Measurements from ENCODE around the gene SELPLG. TPM values are rescaled to one million over a fixed set of nuclear protein-coding genes. Genes with fewer than 3 reads are reported as not detected.

The SELPLG gene
- total RNA-seq, 4 donors from 2014 or later = 3.6 to 12.4 (median 5.5) TPM

DNA sequence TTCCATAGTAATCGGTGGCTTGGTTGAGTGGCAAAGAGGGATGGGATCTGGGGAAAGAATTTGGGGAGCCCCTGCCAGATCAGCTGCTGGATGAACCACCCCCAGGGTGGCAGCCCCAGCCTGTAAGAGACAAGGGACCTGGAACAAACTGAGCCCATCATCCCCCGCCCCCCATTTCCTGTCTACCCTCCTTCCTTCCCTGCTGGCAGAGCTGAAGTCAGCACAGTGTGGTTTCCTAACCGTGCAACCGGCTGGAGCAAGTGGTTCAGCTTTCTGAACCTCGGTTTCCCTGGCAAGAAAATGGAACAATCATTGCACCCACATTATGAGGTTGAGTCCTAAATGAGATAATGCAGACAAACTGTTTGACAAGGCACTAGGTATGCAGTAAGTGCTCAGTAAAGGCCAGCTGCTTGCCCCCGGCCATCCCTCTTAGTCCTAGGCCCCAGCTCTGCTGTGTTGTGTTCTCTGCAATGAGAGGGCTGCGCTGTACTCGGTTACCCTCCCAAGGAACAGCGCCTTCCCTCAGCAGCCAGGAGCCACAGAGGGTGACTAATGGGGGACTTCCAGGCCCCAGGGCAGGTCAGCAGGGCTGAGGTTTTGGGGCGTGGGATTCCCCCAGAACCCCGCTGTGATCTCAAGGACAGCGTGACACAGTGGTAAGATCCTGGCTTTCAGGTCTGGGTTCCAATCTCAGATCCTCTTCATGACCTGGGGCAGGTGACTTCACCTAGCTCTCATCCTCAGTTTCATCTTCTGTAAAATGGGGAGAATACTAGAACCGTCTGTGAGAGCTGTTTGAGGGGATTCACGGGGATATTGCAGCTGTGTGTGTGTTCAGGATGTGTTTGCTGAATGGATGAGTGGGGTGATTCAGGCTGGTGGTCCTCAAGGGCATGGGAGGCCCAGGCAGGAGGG is 16.5 kb downstream of the SELPLG start:
- 81 to 93% methylated on average over 3 to 4 of the region's 14 CpGs for WGBS, 2 donors (ENCODE audit: low coverage in 1 of 2)
- no peak overlapping the region for H3K4me3 ChIP-seq
- no peak overlapping the region for H3K27ac ChIP-seq
- H3K4me1 ChIP-seq = peaks cover 0 to 19% (median 6%) of the 10 kb centered on the region in 3 donors
- no peaks in the 10 kb centered on the region for H3K9me3 ChIP-seq
- H3K36me3 ChIP-seq = no peaks in the 10 kb centered on the region
- ATAC-seq = no peak
- H3K27me3 ChIP-seq = no peaks in the 10 kb centered on the region
- TF ChIP-seq POLR2A (IDR thresholded peaks at IDR 0.05) (no peak), EP300 (IDR thresholded peaks at IDR 0.05) (no peak), POLR2AphosphoS5 (IDR thresholded peaks at IDR 0.05) (no peak)
- TF ChIP-seq, protein P1, sequence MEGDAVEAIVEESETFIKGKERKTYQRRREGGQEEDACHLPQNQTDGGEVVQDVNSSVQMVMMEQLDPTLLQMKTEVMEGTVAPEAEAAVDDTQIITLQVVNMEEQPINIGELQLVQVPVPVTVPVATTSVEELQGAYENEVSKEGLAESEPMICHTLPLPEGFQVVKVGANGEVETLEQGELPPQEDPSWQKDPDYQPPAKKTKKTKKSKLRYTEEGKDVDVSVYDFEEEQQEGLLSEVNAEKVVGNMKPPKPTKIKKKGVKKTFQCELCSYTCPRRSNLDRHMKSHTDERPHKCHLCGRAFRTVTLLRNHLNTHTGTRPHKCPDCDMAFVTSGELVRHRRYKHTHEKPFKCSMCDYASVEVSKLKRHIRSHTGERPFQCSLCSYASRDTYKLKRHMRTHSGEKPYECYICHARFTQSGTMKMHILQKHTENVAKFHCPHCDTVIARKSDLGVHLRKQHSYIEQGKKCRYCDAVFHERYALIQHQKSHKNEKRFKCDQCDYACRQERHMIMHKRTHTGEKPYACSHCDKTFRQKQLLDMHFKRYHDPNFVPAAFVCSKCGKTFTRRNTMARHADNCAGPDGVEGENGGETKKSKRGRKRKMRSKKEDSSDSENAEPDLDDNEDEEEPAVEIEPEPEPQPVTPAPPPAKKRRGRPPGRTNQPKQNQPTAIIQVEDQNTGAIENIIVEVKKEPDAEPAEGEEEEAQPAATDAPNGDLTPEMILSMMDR (IDR thresholded peaks at IDR 0.05) = no peak

DNA sequence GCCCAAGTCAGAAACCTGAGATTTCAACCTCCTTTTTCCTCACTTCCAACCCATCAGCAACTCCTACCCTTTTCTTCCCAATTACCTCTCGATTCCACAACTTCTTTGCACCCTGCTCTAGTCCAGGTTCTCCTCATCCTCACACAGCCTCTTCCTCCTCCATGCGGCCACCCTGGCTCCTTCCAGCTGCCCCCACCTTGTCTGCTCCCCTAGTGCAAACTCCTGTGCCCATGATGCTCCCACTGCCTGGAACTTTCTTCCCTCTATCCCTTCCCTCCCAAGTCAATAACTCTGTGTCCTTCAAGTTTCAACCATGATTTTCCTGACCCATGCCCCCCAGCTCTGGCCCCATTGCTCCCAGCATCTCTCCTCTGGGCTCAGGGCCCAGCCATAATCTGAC is 17.3 kb downstream of the SELPLG start:
- H3K4me3 ChIP-seq = no peak overlapping the region
- no peaks in the 10 kb centered on the region for H3K9me3 ChIP-seq
- no peak for TF ChIP-seq EP300 (IDR thresholded peaks at IDR 0.05)
- TF ChIP-seq, protein P1 (IDR thresholded peaks at IDR 0.05) = no peak
- no peak for TF ChIP-seq POLR2AphosphoS5 (IDR thresholded peaks at IDR 0.05)
- TF ChIP-seq POLR2A (IDR thresholded peaks at IDR 0.05) = no peak
- H3K36me3 ChIP-seq = no peaks in the 10 kb centered on the region
- H3K27me3 ChIP-seq = no peaks in the 10 kb centered on the region
- H3K27ac ChIP-seq = no peak overlapping the region
- whole genome bisulfite sequencing, 2 donors (ENCODE audit: low coverage in 1 of 2) = 86 to 100% methylated on average over 2 of the region's 2 CpGs
- ATAC-seq = no peak
- H3K4me1 ChIP-seq = peaks cover 0 to 16% (median 6%) of the 10 kb centered on the region in 3 donors

DNA sequence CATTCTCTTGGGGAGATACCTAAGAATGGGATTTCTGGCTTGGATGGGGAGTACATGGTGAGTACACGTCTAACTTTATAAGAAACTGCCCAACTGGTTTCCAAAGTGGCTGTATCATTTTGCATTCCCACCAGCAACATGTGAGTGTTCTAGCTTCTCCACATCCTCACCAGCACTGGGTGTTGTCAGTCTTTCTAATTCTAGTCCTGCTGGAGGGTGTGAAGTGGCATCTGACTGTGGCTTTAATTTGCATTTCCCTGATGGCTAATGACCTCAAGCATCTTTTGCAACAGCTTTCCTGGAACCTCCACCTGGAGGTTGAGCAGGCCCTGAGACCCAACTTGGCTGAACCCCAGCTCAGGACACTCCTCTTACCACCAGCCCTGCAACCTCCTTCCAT is 17.8 kb downstream of the SELPLG start:
- 36% methylated on average over 1 of the region's 1 CpG; no CpG with 5 or more reads in 1 of the 2 donors for WGBS, 2 donors (ENCODE audit: low coverage in 1 of 2)
- no peak overlapping the region for H3K4me3 ChIP-seq
- no peaks in the 10 kb centered on the region for H3K36me3 ChIP-seq
- H3K27ac ChIP-seq = no peak overlapping the region
- H3K4me1 ChIP-seq = peaks cover 0 to 16% (median 6%) of the 10 kb centered on the region in 3 donors
- H3K27me3 ChIP-seq = no peaks in the 10 kb centered on the region
- no peak for ATAC-seq
- no peaks in the 10 kb centered on the region for H3K9me3 ChIP-seq
- TF ChIP-seq EP300 (IDR thresholded peaks at IDR 0.05) = no peak
- TF ChIP-seq POLR2AphosphoS5 (IDR thresholded peaks at IDR 0.05) = no peak
- TF ChIP-seq, protein P1 (IDR thresholded peaks at IDR 0.05) = no peak
- no peak for TF ChIP-seq POLR2A (IDR thresholded peaks at IDR 0.05)

DNA sequence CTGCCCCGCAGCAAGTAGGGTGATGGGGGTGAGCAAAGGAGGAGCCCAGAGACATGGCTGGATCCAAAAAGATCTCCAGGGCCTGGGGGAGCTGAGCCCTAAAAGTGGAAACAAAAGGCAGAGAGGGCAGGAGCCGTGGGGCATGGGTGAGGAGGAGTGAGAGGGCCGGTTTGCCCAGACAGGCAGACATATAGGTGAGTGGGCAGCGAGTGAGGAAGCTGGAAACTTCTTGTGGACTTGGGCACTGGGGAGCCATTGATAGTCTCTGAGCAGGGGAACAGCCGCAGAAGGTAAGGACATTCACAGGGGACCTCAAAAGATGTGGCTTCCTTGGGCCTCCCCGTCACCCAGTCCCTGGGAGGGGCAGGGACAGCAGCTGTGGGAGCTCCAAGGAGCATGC is 19.1 kb downstream of the SELPLG start:
- no peaks in the 10 kb centered on the region for H3K36me3 ChIP-seq
- H3K9me3 ChIP-seq = no peaks in the 10 kb centered on the region
- H3K4me1 ChIP-seq = peaks cover 0 to 21% (median 6%) of the 10 kb centered on the region in 3 donors
- TF ChIP-seq POLR2AphosphoS5 (IDR thresholded peaks at IDR 0.05) (no peak), EP300 (IDR thresholded peaks at IDR 0.05) (no peak), POLR2A (IDR thresholded peaks at IDR 0.05) (no peak)
- TF ChIP-seq, protein P1 (IDR thresholded peaks at IDR 0.05) = no peak
- no peaks in the 10 kb centered on the region for H3K27me3 ChIP-seq
- ATAC-seq = no peak
- H3K27ac ChIP-seq = no peak overlapping the region
- no peak overlapping the region for H3K4me3 ChIP-seq
- 89 to 100% methylated on average over 3 to 4 of the region's 6 CpGs for whole genome bisulfite sequencing, 2 donors (ENCODE audit: low coverage in 1 of 2)

GRCh38 chr12:108614041-108614440 is 19.7 kb downstream of the SELPLG start:
- Histone ChIP-seq H3K4me3 (no peak overlapping the region), H3K27ac (no peak overlapping the region), H3K4me1 (peaks cover 0 to 27% (median 6%) of the 10 kb centered on the region in 3 donors), H3K36me3 (no peaks in the 10 kb centered on the region), H3K9me3 (no peaks in the 10 kb centered on the region), H3K27me3 (no peaks in the 10 kb centered on the region)
- no peak for ATAC-seq
- WGBS, 2 donors (ENCODE audit: low coverage in 1 of 2) = 81% methylated on average over 2 of the region's 4 CpGs; no CpG with 5 or more reads in 1 of the 2 donors
- TF ChIP-seq POLR2AphosphoS5 (IDR thresholded peaks at IDR 0.05) (no peak), EP300 (IDR thresholded peaks at IDR 0.05) (no peak), POLR2A (IDR thresholded peaks at IDR 0.05) (no peak)

Data from gastroesophageal sphincter (tissue), 4 donors.